Thoracic aorta (tissue), 2 donors: ENCODE data around the gene GNAS-AS1. TPM values are rescaled to one million over a fixed set of nuclear protein-coding genes. Genes with fewer than 3 reads are reported as not detected.

Experiments used
- ATAC-seq: fragments of 150-250 bp; one replicate; pipeline ENCODE4 v1.8.0; 2017; ENCODE audit warnings: low read depth; ENCODE audit not compliant: insufficient number of reproducible peaks, low FRiP score
- DNase-seq: peaks from one replicate; pipeline ENCODE4 v3.0.0-alpha.2; 2020; ENCODE audit warnings: low spot score
- H3K27ac ChIP-seq, 2 donors: fragments of 200-600 bp; sonication (generic); 1 replicate in 1 of 2; 2 replicates in 1 of 2; pipeline ENCODE4 v1.5.1; 2016; ENCODE audit warnings: mild to moderate bottlenecking in 2 of 2, moderate library complexity in 2 of 2
- H3K27me3 ChIP-seq: fragments of 200-600 bp; sonication (generic); replicated peaks from 2 replicates; pipeline ENCODE4 v1.6.0; 2016; ENCODE audit warnings: mild to moderate bottlenecking; ENCODE audit not compliant: insufficient read depth
- H3K36me3 ChIP-seq: fragments of 200-600 bp; sonication (generic); one replicate; pipeline ENCODE4 v1.5.1; 2016
- H3K4me1 ChIP-seq, 2 donors: fragments of 200-600 bp; sonication (generic); 1 replicate in 1 of 2; 2 replicates in 1 of 2; pipeline versions ENCODE4 v1.5.1 to v1.6.0; 2016; ENCODE audit warnings: low read depth in 2 of 2, mild to moderate bottlenecking in 1 of 2; ENCODE audit not compliant: control insufficient read depth in 1 of 2
- H3K4me3 ChIP-seq: fragments of 200-600 bp; sonication (generic); 2 replicates; pipeline ENCODE4 v1.5.1; 2016; ENCODE audit warnings: mild to moderate bottlenecking
- H3K9me3 ChIP-seq: fragments of 200-600 bp; sonication (generic); 2 replicates; pipeline ENCODE4 v1.5.1; 2016
- CTCF ChIP-seq: fragments of 200-600 bp; sonication (generic); IDR thresholded peaks from one replicate; pipeline ENCODE4 v1.5.1; 2019; ENCODE audit warnings: antibody characterized with exemption
- total RNA-seq, 2 donors: library from RNA; depleted of rRNA; stranded (reverse); fragments of >200 nt; gene quantifications; one replicate each; pipeline versions ENCODE4 v1.1.0 to v1.2.3, GENCODE V29; 2016

Gene GNAS-AS1
- total RNA-seq, 2 donors from 2014 or later: 0.21 to 0.81 TPM

GRCh38 chr20:58845706-58846105 lies 5.0 kb downstream of the GNAS-AS1 start:
- Histone ChIP-seq H3K36me3 (no peaks in the 10 kb centered on the region), H3K27ac (no peak overlapping the region), H3K27me3 (no peaks in the 10 kb centered on the region), H3K4me3 (no peak overlapping the region), H3K9me3 (no peaks in the 10 kb centered on the region), H3K4me1 (no peaks in the 10 kb centered on the region)
- no peak for DNase-seq
- ATAC-seq: no peak
- TF ChIP-seq CTCF: no peak

DNA sequence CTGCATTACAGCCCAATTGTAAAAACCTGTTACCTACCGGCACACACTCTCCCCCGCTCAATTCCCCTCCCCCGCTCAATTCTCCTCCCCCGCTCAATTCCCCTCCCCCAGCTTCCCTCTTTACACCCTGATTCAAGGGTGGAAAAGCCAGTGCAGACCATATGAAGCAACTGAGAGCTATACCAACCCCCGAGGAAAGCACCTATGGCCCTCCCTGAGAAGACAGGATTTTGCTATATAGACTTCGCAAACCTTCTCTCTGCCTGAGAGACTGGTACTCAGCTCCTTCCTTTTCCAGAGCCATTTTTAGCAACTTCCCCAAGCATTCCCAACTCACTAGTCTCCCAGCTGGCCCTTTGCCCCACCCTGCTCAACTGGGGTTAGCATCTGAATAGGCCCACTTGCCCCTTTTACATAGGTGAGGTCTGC lies 7.6 kb downstream of the GNAS-AS1 start:
- H3K27me3 ChIP-seq: no peaks in the 10 kb centered on the region
- H3K4me1 ChIP-seq: peaks cover 3 to 13% of the 10 kb centered on the region in 2 donors
- no peak for TF ChIP-seq CTCF
- no peak overlapping the region for H3K4me3 ChIP-seq
- no peak overlapping the region for H3K27ac ChIP-seq
- DNase-seq: no peak
- H3K9me3 ChIP-seq: no peaks in the 10 kb centered on the region
- no peak for ATAC-seq
- H3K36me3 ChIP-seq: no peaks in the 10 kb centered on the region

DNA sequence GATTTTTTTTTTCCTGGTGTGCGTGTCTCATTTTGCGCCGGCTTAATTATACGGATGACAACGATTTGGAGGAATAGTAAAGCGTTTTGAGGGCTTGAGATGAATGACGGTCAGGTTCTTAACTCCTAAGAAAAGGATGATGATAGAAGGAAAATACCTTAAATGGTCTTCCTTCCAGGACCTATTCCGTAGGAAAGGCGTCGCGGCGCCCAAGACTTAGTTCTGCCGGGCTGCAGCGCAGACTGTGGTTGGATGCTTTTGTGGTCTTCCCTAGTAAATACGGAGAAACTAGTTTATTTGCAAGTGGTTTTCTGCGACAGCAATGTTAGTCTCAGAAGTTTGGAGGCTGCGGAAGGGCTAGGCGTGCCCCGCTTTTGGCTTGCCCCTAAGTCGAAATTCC lies 8.4 kb downstream of the GNAS-AS1 start:
- no peaks in the 10 kb centered on the region for H3K9me3 ChIP-seq
- ATAC-seq (no peak), DNase-seq (no peak)
- H3K4me3 ChIP-seq: no peak overlapping the region
- H3K27me3 ChIP-seq: no peaks in the 10 kb centered on the region
- H3K36me3 ChIP-seq: no peaks in the 10 kb centered on the region
- H3K27ac ChIP-seq: no peak overlapping the region
- no peak for TF ChIP-seq CTCF
- peaks cover 3 to 13% of the 10 kb centered on the region in 2 donors for H3K4me1 ChIP-seq

DNA sequence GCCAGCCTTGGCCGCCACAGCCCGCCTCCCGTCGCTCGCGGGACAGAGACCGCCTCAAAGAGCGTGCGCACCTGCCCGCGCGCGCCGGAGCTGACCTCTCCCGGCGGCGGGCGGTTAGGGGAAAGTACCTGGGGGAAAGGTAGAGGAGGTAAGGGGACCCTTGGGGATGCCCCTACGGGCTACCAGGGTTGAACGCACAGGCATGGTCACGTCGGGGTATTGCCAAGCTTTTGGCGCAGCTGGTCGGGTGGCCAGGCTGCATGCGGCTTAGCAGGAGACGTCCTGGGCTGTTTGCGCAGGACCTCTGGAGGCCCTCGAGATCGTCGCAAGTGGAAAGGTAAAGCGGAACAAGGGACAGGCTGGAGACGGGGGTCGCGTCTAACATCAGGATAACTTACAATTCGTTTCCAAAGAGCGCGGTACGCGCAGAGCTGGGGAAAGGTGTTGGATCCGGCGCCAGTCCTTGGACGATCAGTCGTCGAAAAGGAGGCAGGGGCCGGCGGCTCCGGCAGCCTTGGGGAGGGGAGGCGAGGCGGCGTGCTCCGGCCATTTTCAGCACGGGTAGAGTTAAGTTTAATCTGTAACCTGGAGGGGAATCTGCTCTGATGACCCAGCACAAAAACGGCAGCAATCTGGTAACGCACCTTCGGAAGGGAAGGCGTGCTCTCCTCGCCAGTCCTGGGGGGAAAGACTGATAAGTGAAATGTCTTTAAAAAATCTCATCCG lies 9.0 kb downstream of the GNAS-AS1 start:
- Histone ChIP-seq H3K27me3 (no peaks in the 10 kb centered on the region), H3K9me3 (no peaks in the 10 kb centered on the region), H3K27ac (no peak overlapping the region), H3K4me3 (no peak overlapping the region), H3K36me3 (no peaks in the 10 kb centered on the region), H3K4me1 (peaks cover 3 to 13% of the 10 kb centered on the region in 2 donors)
- DNase-seq: no peak
- TF ChIP-seq CTCF: no peak
- ATAC-seq: no peak

DNA sequence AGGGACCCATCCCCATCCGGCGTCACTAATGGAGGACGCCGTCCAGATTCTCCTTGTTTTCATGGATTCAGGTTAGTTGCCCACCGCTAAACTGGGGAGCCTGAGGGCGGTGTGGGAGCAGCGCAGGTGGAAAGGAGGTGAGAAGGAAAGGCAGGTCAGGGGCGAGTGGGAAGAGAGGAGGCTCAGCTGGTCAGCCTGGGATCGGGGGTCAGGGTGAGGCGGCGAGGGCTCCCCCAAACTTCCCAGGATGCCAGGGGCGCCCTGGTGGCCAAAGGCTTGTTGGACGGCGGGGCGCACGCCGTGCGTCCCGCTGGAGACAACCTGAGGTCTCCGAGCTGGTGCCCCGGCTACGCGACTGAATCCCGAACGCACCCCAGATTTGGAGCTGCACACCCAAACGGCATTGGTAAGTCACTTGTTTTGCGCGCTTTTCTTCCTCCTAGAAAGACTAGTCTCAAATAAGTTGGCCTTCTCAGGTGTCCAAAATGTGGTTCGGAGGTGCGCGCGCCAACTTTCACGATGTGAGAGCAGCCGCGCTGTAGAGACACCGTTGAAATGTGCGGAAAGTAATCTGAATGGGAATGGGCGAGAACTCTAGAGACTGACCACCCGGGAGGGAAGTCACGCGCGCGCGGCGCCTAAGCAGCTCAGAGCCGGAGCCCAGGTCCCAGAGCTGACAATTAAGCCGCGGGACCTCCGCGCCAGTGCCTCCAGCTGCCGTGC lies 9.7 kb downstream of the GNAS-AS1 start:
- ATAC-seq: no peak
- no peak for DNase-seq
- Histone ChIP-seq H3K36me3 (no peaks in the 10 kb centered on the region), H3K4me3 (no peak overlapping the region), H3K9me3 (no peaks in the 10 kb centered on the region), H3K27ac (no peak overlapping the region), H3K27me3 (no peaks in the 10 kb centered on the region), H3K4me1 (peaks cover 3 to 13% of the 10 kb centered on the region in 2 donors)
- no peak for TF ChIP-seq CTCF
